Vagina (tissue), 2 donors: ENCODE measurements around the gene CAMLG. TPM values are rescaled to one million over a fixed set of nuclear protein-coding genes. Genes with fewer than 3 reads are reported as not detected.

Source experiments
- DNase-seq, 2 donors: peaks; one replicate each; pipeline ENCODE4 v3.0.0-alpha.2; 2017; ENCODE audit errors: extremely low spot score in 2 of 2
- H3K27ac ChIP-seq: fragments of 200-600 bp; sonication (generic); one replicate; pipeline ENCODE4 v1.5.1; 2019
- H3K27me3 ChIP-seq: fragments of 200-600 bp; sonication (generic); one replicate; pipeline ENCODE4 v1.5.1; 2019
- H3K36me3 ChIP-seq, 2 donors: fragments of 200-600 bp; sonication (generic); one replicate each; pipeline ENCODE4 v1.5.1; 2017 to 2019
- H3K4me1 ChIP-seq: fragments of 200-600 bp; sonication (generic); one replicate; pipeline ENCODE4 v1.5.1; 2019
- H3K4me3 ChIP-seq, 2 donors: fragments of 200-600 bp; sonication (generic); 1 replicate in 1 of 2; 2 replicates in 1 of 2; pipeline ENCODE4 v1.5.1; 2016 to 2019
- H3K9me3 ChIP-seq: fragments of 200-600 bp; sonication (generic); one replicate; pipeline ENCODE4 v1.5.1; 2019
- POLR2A ChIP-seq, 2 donors: fragments of 450-650 bp; IDR thresholded peaks; one replicate each; pipeline ENCODE4 v1.6.1; 2017; ENCODE audit warnings: antibody characterized with exemption in 2 of 2, mild to moderate bottlenecking in 2 of 2, moderate library complexity in 2 of 2
- POLR2AphosphoS5 ChIP-seq, 2 donors: sonication (generic); formaldehyde crosslinking; IDR thresholded peaks; one replicate each; pipeline ENCODE4 v1.9.0; 2017; ENCODE audit warnings: antibody characterized with exemption in 2 of 2, mild to moderate bottlenecking in 2 of 2, low read depth in 1 of 2; ENCODE audit not compliant: insufficient read depth in 1 of 2
- intact Hi-C: fragments of 100-400 bp; cut with DNase I; formaldehyde crosslinking; loops from one replicate; pipeline ENCODE4 v1.15.1; 2023
- total RNA-seq: library from RNA; depleted of rRNA; stranded (reverse); fragments of >200 nt; gene quantifications from one replicate; pipeline ENCODE4 v1.2.3, GENCODE V29; 2016
- TF ChIP-seq, protein P1 (sequence below), 3 experiments: fragments of 450-650 bp in 2 of 3; fragments of 200-600 bp in 1 of 3; sonication (generic) in 1 of 3; IDR thresholded peaks; one replicate each; pipeline ENCODE4 v1.5.1; 2017 to 2019; ENCODE audit warnings: antibody characterized with exemption in 3 of 3, mild to moderate bottlenecking in 2 of 3, moderate library complexity in 2 of 3

CAMLG gene
- total RNA-seq, 1 donor from 2014 or later: 49.1 TPM

DNA sequence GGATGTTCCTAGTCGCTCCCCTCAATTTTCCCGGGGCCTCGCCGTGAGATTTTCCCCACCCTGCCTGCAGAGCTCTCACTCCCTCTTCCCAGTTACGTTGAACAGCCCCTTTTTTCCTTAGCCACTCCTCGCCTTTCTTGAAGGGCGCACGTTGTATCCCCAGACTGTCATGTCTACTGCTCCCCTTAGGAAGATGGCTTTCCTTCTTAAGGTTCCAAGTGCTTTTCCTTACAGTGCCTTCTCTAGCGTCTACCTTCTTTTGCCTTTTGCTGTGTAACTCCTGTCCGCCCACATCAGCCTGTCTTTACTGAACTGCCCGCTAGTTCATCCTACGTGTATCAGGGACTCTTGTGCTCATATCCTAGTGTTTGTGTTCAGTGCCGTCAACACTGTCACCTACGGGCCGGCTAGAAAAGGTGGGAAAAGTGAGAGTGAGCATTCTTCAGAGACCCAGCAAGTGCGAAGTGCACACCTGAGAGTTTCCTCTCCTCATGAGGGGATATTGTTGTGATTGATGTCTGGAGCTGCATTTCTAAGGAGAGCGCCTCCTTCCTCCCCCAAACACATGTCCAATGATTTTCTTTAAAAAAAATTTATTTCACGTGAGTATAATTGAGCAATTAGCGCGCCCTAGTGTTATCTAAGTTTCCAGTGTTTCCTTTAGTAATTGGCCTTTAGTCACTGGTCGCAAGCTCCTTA lies 764 bp downstream of the CAMLG start:
- H3K27ac ChIP-seq: peak overlapping the region; percentile 95
- H3K4me3 ChIP-seq: peak overlapping the region; percentile 83 to 85
- H3K4me1 ChIP-seq: peaks cover 26% of the 10 kb centered on the region
- no peaks in the 10 kb centered on the region for H3K27me3 ChIP-seq
- TF ChIP-seq POLR2A (IDR thresholded peaks at IDR 0.05) (no peak), POLR2AphosphoS5 (IDR thresholded peaks at IDR 0.05; ENCODE audit: insufficient read depth in 1 of 2, low read depth in 1 of 2) (no peak)
- TF ChIP-seq, protein P1, sequence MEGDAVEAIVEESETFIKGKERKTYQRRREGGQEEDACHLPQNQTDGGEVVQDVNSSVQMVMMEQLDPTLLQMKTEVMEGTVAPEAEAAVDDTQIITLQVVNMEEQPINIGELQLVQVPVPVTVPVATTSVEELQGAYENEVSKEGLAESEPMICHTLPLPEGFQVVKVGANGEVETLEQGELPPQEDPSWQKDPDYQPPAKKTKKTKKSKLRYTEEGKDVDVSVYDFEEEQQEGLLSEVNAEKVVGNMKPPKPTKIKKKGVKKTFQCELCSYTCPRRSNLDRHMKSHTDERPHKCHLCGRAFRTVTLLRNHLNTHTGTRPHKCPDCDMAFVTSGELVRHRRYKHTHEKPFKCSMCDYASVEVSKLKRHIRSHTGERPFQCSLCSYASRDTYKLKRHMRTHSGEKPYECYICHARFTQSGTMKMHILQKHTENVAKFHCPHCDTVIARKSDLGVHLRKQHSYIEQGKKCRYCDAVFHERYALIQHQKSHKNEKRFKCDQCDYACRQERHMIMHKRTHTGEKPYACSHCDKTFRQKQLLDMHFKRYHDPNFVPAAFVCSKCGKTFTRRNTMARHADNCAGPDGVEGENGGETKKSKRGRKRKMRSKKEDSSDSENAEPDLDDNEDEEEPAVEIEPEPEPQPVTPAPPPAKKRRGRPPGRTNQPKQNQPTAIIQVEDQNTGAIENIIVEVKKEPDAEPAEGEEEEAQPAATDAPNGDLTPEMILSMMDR (IDR thresholded peaks at IDR 0.05): no peak
- intact Hi-C loops: loop anchor here (2.0 kb wide), 1 partner anchor 166 kb away; the partner anchor contains the start of gene PCBD2
- peaks cover 0 to 3% of the 10 kb centered on the region in 2 donors for H3K36me3 ChIP-seq
- H3K9me3 ChIP-seq: no peaks in the 10 kb centered on the region
- DNase-seq: no peak

DNA sequence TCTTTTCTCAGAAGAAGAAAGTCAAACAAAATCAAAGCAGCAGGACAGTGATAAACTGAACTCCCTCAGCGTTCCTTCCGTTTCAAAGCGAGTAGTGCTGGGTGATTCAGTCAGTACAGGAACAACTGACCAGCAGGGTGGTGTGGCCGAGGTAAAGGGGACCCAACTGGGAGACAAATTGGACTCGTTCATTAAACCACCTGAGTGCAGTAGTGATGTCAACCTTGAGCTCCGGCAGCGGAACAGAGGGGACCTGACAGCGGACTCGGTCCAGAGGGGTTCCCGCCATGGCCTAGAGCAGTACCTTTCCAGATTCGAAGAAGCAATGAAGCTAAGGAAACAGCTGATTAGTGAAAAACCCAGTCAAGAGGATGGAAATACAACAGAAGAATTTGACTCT lies 2.7 kb downstream of the CAMLG start:
- intact Hi-C loops: no loop called here
- H3K9me3 ChIP-seq: no peaks in the 10 kb centered on the region
- H3K4me1 ChIP-seq: peaks cover 26% of the 10 kb centered on the region
- TF ChIP-seq POLR2AphosphoS5 (IDR thresholded peaks at IDR 0.05; ENCODE audit: insufficient read depth in 1 of 2, low read depth in 1 of 2) (no peak), POLR2A (IDR thresholded peaks at IDR 0.05) (no peak)
- TF ChIP-seq, protein P1 (IDR thresholded peaks at IDR 0.05): no peak
- DNase-seq: no peak
- H3K27me3 ChIP-seq: no peaks in the 10 kb centered on the region
- H3K27ac ChIP-seq: no peak overlapping the region
- H3K36me3 ChIP-seq: peaks cover 0 to 3% of the 10 kb centered on the region in 2 donors
- H3K4me3 ChIP-seq: no peak overlapping the region

DNA sequence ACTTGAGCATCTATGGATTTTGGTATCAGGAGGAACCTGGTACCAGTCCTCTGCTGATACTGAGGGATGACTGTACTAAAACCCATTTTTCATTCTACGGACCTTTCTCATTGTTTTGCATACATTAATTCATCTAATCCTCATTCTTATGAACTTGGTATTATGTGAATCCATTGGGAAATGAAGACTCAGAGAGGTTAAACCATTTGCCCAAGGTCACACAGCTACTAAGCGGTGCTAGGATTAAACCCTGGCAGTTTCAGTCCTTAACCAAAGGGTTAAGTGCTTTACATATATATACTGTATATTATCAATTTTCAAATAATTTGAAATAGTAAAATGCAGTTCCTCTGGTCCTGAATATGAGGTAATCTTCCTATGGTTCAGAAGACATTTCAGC lies 3.8 kb downstream of the CAMLG start:
- Histone ChIP-seq H3K27ac (no peak overlapping the region), H3K4me1 (peaks cover 26% of the 10 kb centered on the region), H3K9me3 (no peaks in the 10 kb centered on the region), H3K4me3 (no peak overlapping the region), H3K36me3 (peaks cover 0 to 3% of the 10 kb centered on the region in 2 donors), H3K27me3 (no peaks in the 10 kb centered on the region)
- intact Hi-C loops: no loop called here
- TF ChIP-seq, protein P1 (IDR thresholded peaks at IDR 0.05): no peak
- TF ChIP-seq POLR2A (IDR thresholded peaks at IDR 0.05) (no peak), POLR2AphosphoS5 (IDR thresholded peaks at IDR 0.05; ENCODE audit: insufficient read depth in 1 of 2, low read depth in 1 of 2) (no peak)
- no peak for DNase-seq

DNA sequence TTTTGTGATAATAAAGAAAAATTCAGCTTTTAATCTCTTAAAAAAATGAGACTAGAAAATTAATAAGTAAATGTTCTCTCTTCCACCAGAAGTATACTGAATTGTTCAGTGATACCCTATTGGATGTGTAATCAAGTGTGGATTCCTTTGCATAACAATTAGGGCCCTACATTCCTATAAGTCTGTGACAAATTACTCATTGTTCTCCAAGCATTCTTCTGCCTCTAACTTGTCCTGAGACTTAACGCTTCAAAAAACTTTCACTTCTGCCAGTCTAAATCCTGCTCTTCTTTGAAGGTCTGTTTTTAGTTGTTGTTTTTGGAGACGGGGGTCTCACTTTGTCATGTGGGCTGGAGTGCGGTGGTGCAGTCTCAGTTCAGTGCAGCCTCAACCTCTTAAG lies 11.1 kb downstream of the CAMLG start:
- intact Hi-C loops: no loop called here

DNA sequence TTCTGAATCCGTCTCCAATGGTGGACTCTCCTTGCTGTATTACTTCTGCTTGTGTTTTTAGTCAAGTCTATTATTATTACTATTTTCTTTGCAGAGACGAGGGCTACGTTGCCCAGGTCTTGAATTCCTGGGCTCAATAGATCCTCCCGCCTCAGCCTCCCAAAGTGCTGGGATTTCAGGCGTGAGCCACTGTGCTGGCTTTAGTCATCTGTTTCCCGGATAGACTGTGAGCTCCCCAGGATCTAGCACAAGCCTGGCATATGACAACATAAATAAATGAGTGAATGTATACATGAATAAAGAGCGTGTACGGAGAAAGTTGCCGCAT lies 19.8 kb downstream of the CAMLG start:
- H3K9me3 ChIP-seq: no peaks in the 10 kb centered on the region
- peaks cover 22% of the 10 kb centered on the region for H3K4me1 ChIP-seq
- peak overlapping the region; percentile 80 for H3K27ac ChIP-seq
- no peaks in the 10 kb centered on the region for H3K27me3 ChIP-seq
- no peak for DNase-seq
- no peak for TF ChIP-seq POLR2A (IDR thresholded peaks at IDR 0.05)
- TF ChIP-seq, protein P1 (IDR thresholded peaks at IDR 0.05): no peak
- no peak for TF ChIP-seq POLR2AphosphoS5 (IDR thresholded peaks at IDR 0.05; ENCODE audit: insufficient read depth in 1 of 2, low read depth in 1 of 2)
- intact Hi-C loops: no loop called here
- no peaks in the 10 kb centered on the region for H3K36me3 ChIP-seq
- peak overlapping the region; percentile 85 to 95 for H3K4me3 ChIP-seq

More for the DNA sequence above, 11.1 kb downstream of the CAMLG start:
- no peaks in the 10 kb centered on the region for H3K9me3 ChIP-seq
- no peak overlapping the region for H3K4me3 ChIP-seq
- TF ChIP-seq, protein P1 (IDR thresholded peaks at IDR 0.05): no peak
- TF ChIP-seq POLR2A (IDR thresholded peaks at IDR 0.05) (no peak), POLR2AphosphoS5 (IDR thresholded peaks at IDR 0.05; ENCODE audit: insufficient read depth in 1 of 2, low read depth in 1 of 2) (no peak)
- no peaks in the 10 kb centered on the region for H3K27me3 ChIP-seq
- H3K4me1 ChIP-seq: no peaks in the 10 kb centered on the region
- H3K36me3 ChIP-seq: peaks cover 0 to 12% of the 10 kb centered on the region in 2 donors
- H3K27ac ChIP-seq: no peak overlapping the region
- no peak for DNase-seq
